HepG2 (cell line): ENCODE data around the gene FAT1. TPM values are rescaled to one million over a fixed set of nuclear protein-coding genes. Genes with fewer than 3 reads are reported as not detected.
A peak's percentile ranks its signal among the peaks of the same experiment; 100 is the strongest.

Experiments used
- NFATC3 ChIP-seq: sonication (generic); formaldehyde crosslinking; IDR thresholded peaks from 2 replicates; pipeline ENCODE4 v1.5.1; 2020; ENCODE audit warnings: mild to moderate bottlenecking, missing genetic modification reagents
- NR2F6 ChIP-seq, 2 experiments: IDR thresholded peaks; 2 replicates each; pipeline ENCODE4 v1.6.1; 2016; ENCODE audit warnings: antibody characterized with exemption in 1 of 2, mild to moderate bottlenecking in 1 of 2
- PITX1 ChIP-seq: sonication (generic); formaldehyde crosslinking; IDR thresholded peaks from 2 replicates; pipeline ENCODE4 v1.5.1; 2020; ENCODE audit warnings: mild to moderate bottlenecking, missing genetic modification reagents
- POGK ChIP-seq: sonication (generic); formaldehyde crosslinking; conservative IDR thresholded peaks from 2 replicates; pipeline ENCODE4 v1.8.0; 2022; ENCODE audit warnings: mild to moderate bottlenecking, moderate library complexity, missing genetic modification reagents
- RORA ChIP-seq: sonication (generic); formaldehyde crosslinking; IDR thresholded peaks from 2 replicates; pipeline ENCODE4 v1.5.0; 2020; ENCODE audit warnings: mild to moderate bottlenecking, missing genetic modification reagents, moderate library complexity
- SMAD1 ChIP-seq: sonication (generic); formaldehyde crosslinking; IDR thresholded peaks from 2 replicates; pipeline ENCODE4 v1.4.0; 2020; ENCODE audit warnings: missing genetic modification reagents, low read depth, mild to moderate bottlenecking, borderline replicate concordance
- TMF1 ChIP-seq: sonication (generic); formaldehyde crosslinking; IDR thresholded peaks from 2 replicates; pipeline ENCODE4 v1.8.1; 2022; ENCODE audit warnings: low read depth, missing genetic modification reagents
- ZNF24 ChIP-seq: fragments of 450-650 bp; IDR thresholded peaks from 2 replicates; pipeline ENCODE4 v1.6.1; 2017; ENCODE audit warnings: antibody characterized with exemption, mild to moderate bottlenecking
- ZNF484 ChIP-seq: sonication (generic); formaldehyde crosslinking; IDR thresholded peaks from 2 replicates; pipeline ENCODE4 v1.5.1; 2020; ENCODE audit warnings: mild to moderate bottlenecking, low read depth, missing genetic modification reagents, borderline replicate concordance
- ZNF839 ChIP-seq: sonication (generic); formaldehyde crosslinking; IDR thresholded peaks from 2 replicates; pipeline ENCODE4 v1.4.0; 2020; ENCODE audit warnings: missing genetic modification reagents, mild to moderate bottlenecking, borderline replicate concordance
- polyA plus RNA-seq, 8 experiments: library from polyadenylated mRNA; depleted of rRNA in 3 of 8; stranded (reverse) in 7 of 8; unstranded in 1 of 8; fragments of >200 nt; fragmentation: Illumina TruSeq in 4 of 8; extraction: Trizol in 4 of 8; gene quantifications; 2 replicates each; pipeline versions ENCODE4 v1.2.1 to v1.2.3, GENCODE V29; 2011 to 2016; ENCODE audit warnings: low read depth in 4 of 8, missing spikeins in 1 of 8, mixed read lengths in 1 of 8; ENCODE audit not compliant: insufficient read depth in 1 of 8
- total RNA-seq, 5 experiments: library from RNA; depleted of rRNA; stranded (reverse); fragments of >200 nt; fragmentation: Illumina TruSeq; extraction: Trizol; gene quantifications; 2 replicates each; pipeline ENCODE4 v1.2.3, GENCODE V29; 2016; ENCODE audit warnings: low read depth in 1 of 5
- TF ChIP-seq, protein P1 (sequence below): sonication (generic); formaldehyde crosslinking; IDR thresholded peaks from 2 replicates; pipeline ENCODE4 v1.4.0; 2020; ENCODE audit warnings: missing genetic modification reagents
- TF ChIP-seq, protein P2 (sequence below): sonication (generic); formaldehyde crosslinking; IDR thresholded peaks from 2 replicates; pipeline ENCODE4 v1.5.0; 2020; ENCODE audit warnings: mild to moderate bottlenecking, missing genetic modification reagents, moderate library complexity
- TF ChIP-seq, protein P3 (sequence below): sonication (generic); formaldehyde crosslinking; IDR thresholded peaks from 2 replicates; pipeline ENCODE4 v1.5.0; 2020; ENCODE audit warnings: mild to moderate bottlenecking, missing genetic modification reagents, borderline replicate concordance

Gene FAT1
- total and polyA plus RNA-seq, 2 of the 13 experiments (the other 11 are each of a cell fraction or from before 2014, with no cell fraction given) = 185 to 216 TPM

GRCh38 chr4:186726426-186727168 lies 2.9 kb upstream of the FAT1 start (continued):
- TF ChIP-seq POGK (CRISPR knock-in tag) (0 out of 2 replicates have a peak, but pooled peaks have one; percentile 38), TMF1 (no peak), ZNF24 (no peak), NR2F6 (IDR thresholded peaks at IDR 0.05) (no peak), NR2F6 (CRISPR knock-in tag; IDR thresholded peaks at IDR 0.05) (no peak), ZNF484 (CRISPR knock-in tag) (no peak), ZNF839 (CRISPR knock-in tag) (no peak), SMAD1 (CRISPR knock-in tag) (no peak), RORA (no peak), NFATC3 (CRISPR knock-in tag) (no peak), PITX1 (CRISPR knock-in tag) (no peak)
- TF ChIP-seq, protein P1, sequence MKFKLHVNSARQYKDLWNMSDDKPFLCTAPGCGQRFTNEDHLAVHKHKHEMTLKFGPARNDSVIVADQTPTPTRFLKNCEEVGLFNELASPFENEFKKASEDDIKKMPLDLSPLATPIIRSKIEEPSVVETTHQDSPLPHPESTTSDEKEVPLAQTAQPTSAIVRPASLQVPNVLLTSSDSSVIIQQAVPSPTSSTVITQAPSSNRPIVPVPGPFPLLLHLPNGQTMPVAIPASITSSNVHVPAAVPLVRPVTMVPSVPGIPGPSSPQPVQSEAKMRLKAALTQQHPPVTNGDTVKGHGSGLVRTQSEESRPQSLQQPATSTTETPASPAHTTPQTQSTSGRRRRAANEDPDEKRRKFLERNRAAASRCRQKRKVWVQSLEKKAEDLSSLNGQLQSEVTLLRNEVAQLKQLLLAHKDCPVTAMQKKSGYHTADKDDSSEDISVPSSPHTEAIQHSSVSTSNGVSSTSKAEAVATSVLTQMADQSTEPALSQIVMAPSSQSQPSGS = peak; percentile 99
- TF ChIP-seq, protein P2, sequence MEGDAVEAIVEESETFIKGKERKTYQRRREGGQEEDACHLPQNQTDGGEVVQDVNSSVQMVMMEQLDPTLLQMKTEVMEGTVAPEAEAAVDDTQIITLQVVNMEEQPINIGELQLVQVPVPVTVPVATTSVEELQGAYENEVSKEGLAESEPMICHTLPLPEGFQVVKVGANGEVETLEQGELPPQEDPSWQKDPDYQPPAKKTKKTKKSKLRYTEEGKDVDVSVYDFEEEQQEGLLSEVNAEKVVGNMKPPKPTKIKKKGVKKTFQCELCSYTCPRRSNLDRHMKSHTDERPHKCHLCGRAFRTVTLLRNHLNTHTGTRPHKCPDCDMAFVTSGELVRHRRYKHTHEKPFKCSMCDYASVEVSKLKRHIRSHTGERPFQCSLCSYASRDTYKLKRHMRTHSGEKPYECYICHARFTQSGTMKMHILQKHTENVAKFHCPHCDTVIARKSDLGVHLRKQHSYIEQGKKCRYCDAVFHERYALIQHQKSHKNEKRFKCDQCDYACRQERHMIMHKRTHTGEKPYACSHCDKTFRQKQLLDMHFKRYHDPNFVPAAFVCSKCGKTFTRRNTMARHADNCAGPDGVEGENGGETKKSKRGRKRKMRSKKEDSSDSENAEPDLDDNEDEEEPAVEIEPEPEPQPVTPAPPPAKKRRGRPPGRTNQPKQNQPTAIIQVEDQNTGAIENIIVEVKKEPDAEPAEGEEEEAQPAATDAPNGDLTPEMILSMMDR (CRISPR knock-in tag) = peak; percentile 59
- TF ChIP-seq, protein P3, sequence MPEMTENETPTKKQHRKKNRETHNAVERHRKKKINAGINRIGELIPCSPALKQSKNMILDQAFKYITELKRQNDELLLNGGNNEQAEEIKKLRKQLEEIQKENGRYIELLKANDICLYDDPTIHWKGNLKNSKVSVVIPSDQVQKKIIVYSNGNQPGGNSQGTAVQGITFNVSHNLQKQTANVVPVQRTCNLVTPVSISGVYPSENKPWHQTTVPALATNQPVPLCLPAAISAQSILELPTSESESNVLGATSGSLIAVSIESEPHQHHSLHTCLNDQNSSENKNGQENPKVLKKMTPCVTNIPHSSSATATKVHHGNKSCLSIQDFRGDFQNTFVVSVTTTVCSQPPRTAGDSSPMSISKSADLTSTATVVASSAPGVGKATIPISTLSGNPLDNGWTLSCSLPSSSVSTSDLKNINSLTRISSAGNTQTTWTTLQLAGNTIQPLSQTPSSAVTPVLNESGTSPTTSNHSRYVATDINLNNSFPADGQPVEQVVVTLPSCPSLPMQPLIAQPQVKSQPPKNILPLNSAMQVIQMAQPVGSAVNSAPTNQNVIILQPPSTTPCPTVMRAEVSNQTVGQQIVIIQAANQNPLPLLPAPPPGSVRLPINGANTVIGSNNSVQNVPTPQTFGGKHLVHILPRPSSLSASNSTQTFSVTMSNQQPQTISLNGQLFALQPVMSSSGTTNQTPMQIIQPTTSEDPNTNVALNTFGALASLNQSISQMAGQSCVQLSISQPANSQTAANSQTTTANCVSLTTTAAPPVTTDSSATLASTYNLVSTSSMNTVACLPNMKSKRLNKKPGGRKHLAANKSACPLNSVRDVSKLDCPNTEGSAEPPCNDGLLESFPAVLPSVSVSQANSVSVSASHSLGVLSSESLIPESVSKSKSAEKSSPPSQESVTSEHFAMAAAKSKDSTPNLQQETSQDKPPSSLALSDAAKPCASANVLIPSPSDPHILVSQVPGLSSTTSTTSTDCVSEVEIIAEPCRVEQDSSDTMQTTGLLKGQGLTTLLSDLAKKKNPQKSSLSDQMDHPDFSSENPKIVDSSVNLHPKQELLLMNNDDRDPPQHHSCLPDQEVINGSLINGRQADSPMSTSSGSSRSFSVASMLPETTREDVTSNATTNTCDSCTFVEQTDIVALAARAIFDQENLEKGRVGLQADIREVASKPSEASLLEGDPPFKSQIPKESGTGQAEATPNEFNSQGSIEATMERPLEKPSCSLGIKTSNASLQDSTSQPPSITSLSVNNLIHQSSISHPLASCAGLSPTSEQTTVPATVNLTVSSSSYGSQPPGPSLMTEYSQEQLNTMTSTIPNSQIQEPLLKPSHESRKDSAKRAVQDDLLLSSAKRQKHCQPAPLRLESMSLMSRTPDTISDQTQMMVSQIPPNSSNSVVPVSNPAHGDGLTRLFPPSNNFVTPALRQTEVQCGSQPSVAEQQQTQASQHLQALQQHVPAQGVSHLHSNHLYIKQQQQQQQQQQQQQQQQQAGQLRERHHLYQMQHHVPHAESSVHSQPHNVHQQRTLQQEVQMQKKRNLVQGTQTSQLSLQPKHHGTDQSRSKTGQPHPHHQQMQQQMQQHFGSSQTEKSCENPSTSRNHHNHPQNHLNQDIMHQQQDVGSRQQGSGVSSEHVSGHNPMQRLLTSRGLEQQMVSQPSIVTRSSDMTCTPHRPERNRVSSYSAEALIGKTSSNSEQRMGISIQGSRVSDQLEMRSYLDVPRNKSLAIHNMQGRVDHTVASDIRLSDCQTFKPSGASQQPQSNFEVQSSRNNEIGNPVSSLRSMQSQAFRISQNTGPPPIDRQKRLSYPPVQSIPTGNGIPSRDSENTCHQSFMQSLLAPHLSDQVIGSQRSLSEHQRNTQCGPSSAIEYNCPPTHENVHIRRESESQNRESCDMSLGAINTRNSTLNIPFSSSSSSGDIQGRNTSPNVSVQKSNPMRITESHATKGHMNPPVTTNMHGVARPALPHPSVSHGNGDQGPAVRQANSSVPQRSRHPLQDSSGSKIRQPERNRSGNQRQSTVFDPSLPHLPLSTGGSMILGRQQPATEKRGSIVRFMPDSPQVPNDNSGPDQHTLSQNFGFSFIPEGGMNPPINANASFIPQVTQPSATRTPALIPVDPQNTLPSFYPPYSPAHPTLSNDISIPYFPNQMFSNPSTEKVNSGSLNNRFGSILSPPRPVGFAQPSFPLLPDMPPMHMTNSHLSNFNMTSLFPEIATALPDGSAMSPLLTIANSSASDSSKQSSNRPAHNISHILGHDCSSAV (CRISPR knock-in tag) = no peak
